SK-N-SH (cell line): ENCODE results near the gene PDE6A. TPM values are rescaled to one million over a fixed set of nuclear protein-coding genes. Genes with fewer than 3 reads are reported as not detected.

ENCODE experiments used
- CTCF ChIA-PET: fragments of 300-600, 350-600 bp; formaldehyde crosslinking; extraction: SDS; loops from one replicate; lab custom pipeline; 2021; lab: Yijun Ruan, JAX
- POLR2A ChIA-PET: fragments of 350-600 bp; sonication (Branson Sonifier 250); formaldehyde crosslinking; extraction: SDS; loops from one replicate; lab custom pipeline; 2020; ENCODE audit warnings: antibody characterized with exemption, inconsistent platforms; lab: Yijun Ruan, JAX
- DNase-seq: peaks from one replicate; pipeline ENCODE4 v3.0.0; 2012
- H2AFZ ChIP-seq: fragments of 200-600 bp; sonication (generic); 2 replicates; pipeline ENCODE4 v1.8.1; 2016; ENCODE audit warnings: antibody characterized with exemption, mild to moderate bottlenecking, low read depth
- H3F3A ChIP-seq: fragments of 200-600 bp; sonication (generic); replicated peaks from 2 replicates; pipeline ENCODE3; 2016; ENCODE audit warnings: antibody characterized with exemption, mild to moderate bottlenecking; ENCODE audit not compliant: insufficient read depth
- H3K27ac ChIP-seq, 2 experiments: fragments of 200-500 bp in 1 of 2; fragments of 200-600 bp in 1 of 2; sonication (Bioruptor generic) in 1 of 2; sonication (generic), shearing (Covaris generic) in 1 of 2; 2 replicates each; pipeline versions ENCODE4 v1.5.1 to v1.6.1; 2014 to 2016; ENCODE audit warnings: low read depth in 2 of 2, inconsistent platforms in 1 of 2, low read length in 1 of 2, mild to moderate bottlenecking in 1 of 2, mixed read lengths in 1 of 2
- H3K27me3 ChIP-seq: fragments of 200-600 bp; sonication (generic), shearing (Covaris generic); 2 replicates; pipeline ENCODE4 v1.6.1; 2016; ENCODE audit warnings: mixed run types; ENCODE audit not compliant: insufficient read depth
- H3K36me3 ChIP-seq, 2 experiments: fragments of 200-500 bp in 1 of 2; fragments of 200-600 bp in 1 of 2; sonication (Bioruptor generic) in 1 of 2; sonication (generic) in 1 of 2; replicated peaks in 1 of 2; 2 replicates each; pipeline versions ENCODE3 to v1.5.1; 2014 to 2016; ENCODE audit warnings: low read length in 1 of 2, mild to moderate bottlenecking in 1 of 2; ENCODE audit not compliant: insufficient read depth in 2 of 2, control insufficient read depth in 1 of 2
- H3K4me1 ChIP-seq, 2 experiments: fragments of 200-500 bp in 1 of 2; fragments of 200-600 bp in 1 of 2; sonication (Bioruptor generic) in 1 of 2; sonication (generic), shearing (Covaris generic) in 1 of 2; 2 replicates each; pipeline versions ENCODE4 v1.5.1 to v1.6.1; 2014 to 2016; ENCODE audit warnings: low read depth in 1 of 2, low read length in 1 of 2, mixed run types in 1 of 2; ENCODE audit not compliant: insufficient read depth in 2 of 2, control insufficient read depth in 1 of 2
- H3K4me2 ChIP-seq: fragments of 200-600 bp; sonication (generic), shearing (Covaris generic); 2 replicates; pipeline ENCODE4 v1.6.1; 2017; ENCODE audit warnings: mixed run types
- H3K4me3 ChIP-seq, 2 experiments: fragments of 200-500 bp in 1 of 2; fragments of 200-600 bp in 1 of 2; sonication (Bioruptor generic) in 1 of 2; sonication (generic), shearing (Covaris generic) in 1 of 2; 2 replicates each; pipeline versions ENCODE4 v1.5.1 to v1.8.1; 2014 to 2016; ENCODE audit warnings: low read depth in 2 of 2, inconsistent platforms in 1 of 2, low read length in 1 of 2, mild to moderate bottlenecking in 1 of 2, mixed read lengths in 1 of 2, moderate library complexity in 1 of 2
- H3K79me2 ChIP-seq: fragments of 200-600 bp; sonication (generic); 2 replicates; pipeline ENCODE4 v1.8.1; 2017; ENCODE audit warnings: mild to moderate bottlenecking; ENCODE audit not compliant: insufficient read depth
- H3K9ac ChIP-seq: fragments of 200-600 bp; sonication (generic); 2 replicates; pipeline ENCODE4 v1.6.1; 2017; ENCODE audit warnings: mixed run types
- H3K9me2 ChIP-seq: fragments of 200-600 bp; sonication (generic); 2 replicates; pipeline ENCODE4 v1.6.1; 2017; ENCODE audit warnings: mixed run types
- H3K9me3 ChIP-seq: fragments of 200-600 bp; sonication (generic); 2 replicates; pipeline ENCODE4 v1.6.1; 2017; ENCODE audit warnings: mixed run types, mild to moderate bottlenecking, moderate library complexity
- H4K20me1 ChIP-seq: fragments of 200-600 bp; sonication (generic); 2 replicates; pipeline ENCODE4 v1.6.1; 2017; ENCODE audit warnings: mild to moderate bottlenecking, mixed run types; ENCODE audit not compliant: insufficient read depth
- FOSL2 ChIP-seq: IDR thresholded peaks from 2 replicates; pipeline ENCODE4 v1.4.0; 2012; ENCODE audit warnings: low read depth, mild to moderate bottlenecking, moderate library complexity, borderline replicate concordance
- FOXJ3 ChIP-seq: sonication (generic); formaldehyde crosslinking; IDR thresholded peaks from 2 replicates; pipeline ENCODE4 v1.5.1; 2020; ENCODE audit warnings: mild to moderate bottlenecking, missing genetic modification reagents
- FOXM1 ChIP-seq: IDR thresholded peaks from 2 replicates; pipeline ENCODE4 v1.4.0; 2012; ENCODE audit warnings: low read depth, mild to moderate bottlenecking
- GATA2 ChIP-seq: sonication (generic); formaldehyde crosslinking; IDR thresholded peaks from 2 replicates; pipeline ENCODE4 v1.5.0; 2020; ENCODE audit warnings: mild to moderate bottlenecking, missing genetic modification reagents
- JUND ChIP-seq: IDR thresholded peaks from 2 replicates; pipeline ENCODE4 v1.4.0; 2012
- NFIC ChIP-seq: IDR thresholded peaks from 2 replicates; pipeline ENCODE4 v1.4.0; 2012; ENCODE audit warnings: borderline replicate concordance
- NRF1 ChIP-seq: IDR thresholded peaks from 2 replicates; pipeline ENCODE4 v1.6.1; 2012; ENCODE audit warnings: low read depth, mild to moderate bottlenecking, low read length
- RAD21 ChIP-seq: IDR thresholded peaks from 2 replicates; pipeline ENCODE4 v1.6.1; 2012; ENCODE audit warnings: mild to moderate bottlenecking, low read length
- RCOR1 ChIP-seq: fragments of 150-350 bp; IDR thresholded peaks from 2 replicates; pipeline ENCODE4 v1.6.1; 2017; ENCODE audit warnings: antibody characterized with exemption, low read length
- RFX5 ChIP-seq: IDR thresholded peaks from 2 replicates; pipeline ENCODE4 v1.6.1; 2012; ENCODE audit warnings: mild to moderate bottlenecking, improper control_type of control experiment, low read length
- RXRA ChIP-seq: IDR thresholded peaks from 2 replicates; pipeline ENCODE4 v1.4.0; 2012; ENCODE audit warnings: low read depth, mild to moderate bottlenecking, borderline replicate concordance
- SIN3A ChIP-seq: IDR thresholded peaks from 2 replicates; pipeline ENCODE4 v1.6.1; 2012; ENCODE audit warnings: low read depth, mild to moderate bottlenecking, low read length, moderate library complexity, borderline replicate concordance
- TAF1 ChIP-seq: IDR thresholded peaks from 2 replicates; pipeline ENCODE4 v1.6.1; 2012; ENCODE audit warnings: low read depth, mild to moderate bottlenecking, low read length, moderate library complexity, borderline replicate concordance
- WGBS: methylation state at CpG from one replicate; pipeline ENCODE4 v1.1.6; 2017; ENCODE audit warnings: low lambda C conversion rate; 5-methylcytosine and 5-hydroxymethylcytosine counted together
- polyA plus RNA-seq, 3 experiments: library from polyadenylated mRNA; depleted of rRNA; stranded (reverse); fragments of >200 nt; gene quantifications; 2 replicates each; pipeline ENCODE4 v1.2.3, GENCODE V29; 2012
- TF ChIP-seq, protein P1 (sequence below): IDR thresholded peaks from 2 replicates; pipeline ENCODE4 v1.4.0; 2012; ENCODE audit warnings: low read depth, borderline replicate concordance
- TF ChIP-seq, protein P2 (sequence below): IDR thresholded peaks from 2 replicates; pipeline ENCODE4; 2012
- TF ChIP-seq, protein P3 (sequence below): IDR thresholded peaks from 2 replicates; pipeline ENCODE4 v1.6.1; 2012; ENCODE audit warnings: mild to moderate bottlenecking, low read depth, low read length, moderate library complexity
- TF ChIP-seq, protein P4 (sequence below): fragments of 150-350 bp; IDR thresholded peaks from 2 replicates; pipeline ENCODE4 v1.6.1; 2016; ENCODE audit warnings: mild to moderate bottlenecking, low read depth, low read length

PDE6A gene
- polyA plus RNA-seq, 1 of the 3 experiments (the other 2 are of a cell fraction): 0.05 TPM

DNA sequence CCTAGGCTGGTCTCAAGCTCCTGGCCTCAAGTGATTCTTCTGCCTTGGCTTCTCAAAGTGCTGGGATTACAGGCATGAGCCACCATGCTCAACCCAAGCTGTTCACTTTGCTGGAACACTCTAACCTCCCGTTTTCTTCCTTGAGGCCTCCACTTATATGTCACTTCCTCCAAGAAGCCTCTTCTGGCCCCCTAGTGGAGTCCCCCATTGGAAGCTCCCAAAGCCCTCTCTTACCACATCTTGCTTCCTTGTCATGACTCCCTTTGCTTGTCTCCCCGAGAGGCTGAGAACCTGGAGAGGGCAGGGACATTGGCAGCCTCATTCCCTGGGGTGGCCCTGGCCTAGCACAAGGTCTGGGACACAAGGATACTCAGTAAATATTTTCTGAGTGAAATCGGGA lies 80.8 kb downstream of the PDE6A start:
- Histone ChIP-seq H3K9me2 (no peaks in the 10 kb centered on the region), H3K27me3 (no peaks in the 10 kb centered on the region), H3K4me3 (no peak overlapping the region), H3K36me3 (no peaks in the 10 kb centered on the region), H3K27ac (no peak overlapping the region), H3K4me2 (no peak overlapping the region), H4K20me1 (no peaks in the 10 kb centered on the region), H3K4me1 (no peaks in the 10 kb centered on the region), H2AFZ (no peak overlapping the region)
- POLR2A ChIA-PET: no interaction called here
- TF ChIP-seq FOSL2: no peak
- TF ChIP-seq, protein P1, sequence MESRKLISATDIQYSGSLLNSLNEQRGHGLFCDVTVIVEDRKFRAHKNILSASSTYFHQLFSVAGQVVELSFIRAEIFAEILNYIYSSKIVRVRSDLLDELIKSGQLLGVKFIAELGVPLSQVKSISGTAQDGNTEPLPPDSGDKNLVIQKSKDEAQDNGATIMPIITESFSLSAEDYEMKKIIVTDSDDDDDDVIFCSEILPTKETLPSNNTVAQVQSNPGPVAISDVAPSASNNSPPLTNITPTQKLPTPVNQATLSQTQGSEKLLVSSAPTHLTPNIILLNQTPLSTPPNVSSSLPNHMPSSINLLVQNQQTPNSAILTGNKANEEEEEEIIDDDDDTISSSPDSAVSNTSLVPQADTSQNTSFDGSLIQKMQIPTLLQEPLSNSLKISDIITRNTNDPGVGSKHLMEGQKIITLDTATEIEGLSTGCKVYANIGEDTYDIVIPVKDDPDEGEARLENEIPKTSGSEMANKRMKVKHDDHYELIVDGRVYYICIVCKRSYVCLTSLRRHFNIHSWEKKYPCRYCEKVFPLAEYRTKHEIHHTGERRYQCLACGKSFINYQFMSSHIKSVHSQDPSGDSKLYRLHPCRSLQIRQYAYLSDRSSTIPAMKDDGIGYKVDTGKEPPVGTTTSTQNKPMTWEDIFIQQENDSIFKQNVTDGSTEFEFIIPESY: no peak
- TF ChIP-seq TAF1: no peak
- TF ChIP-seq FOXM1: no peak
- no peak for TF ChIP-seq RXRA
- TF ChIP-seq, protein P2, sequence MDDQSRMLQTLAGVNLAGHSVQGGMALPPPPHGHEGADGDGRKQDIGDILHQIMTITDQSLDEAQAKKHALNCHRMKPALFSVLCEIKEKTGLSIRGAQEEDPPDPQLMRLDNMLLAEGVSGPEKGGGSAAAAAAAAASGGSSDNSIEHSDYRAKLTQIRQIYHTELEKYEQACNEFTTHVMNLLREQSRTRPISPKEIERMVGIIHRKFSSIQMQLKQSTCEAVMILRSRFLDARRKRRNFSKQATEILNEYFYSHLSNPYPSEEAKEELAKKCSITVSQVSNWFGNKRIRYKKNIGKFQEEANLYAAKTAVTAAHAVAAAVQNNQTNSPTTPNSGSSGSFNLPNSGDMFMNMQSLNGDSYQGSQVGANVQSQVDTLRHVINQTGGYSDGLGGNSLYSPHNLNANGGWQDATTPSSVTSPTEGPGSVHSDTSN: no peak
- no peak for TF ChIP-seq NFIC
- TF ChIP-seq, all 33 proteins: peak for 0
- Histone ChIP-seq H3K79me2 (no peaks in the 10 kb centered on the region), H3K9ac (no peak overlapping the region), H3F3A (no peaks in the 10 kb centered on the region), H3K9me3 (no peaks in the 10 kb centered on the region)
- DNase-seq: no peak
- 65% methylated on average over 3 of the region's 3 CpGs for WGBS
- CTCF ChIA-PET: interaction anchor here (0.9 to 5.2 kb wide), 2 partner anchors 11 to 26 kb away, joined by 3 to 26 read pairs; no protein-coding TSS in a partner anchor

DNA sequence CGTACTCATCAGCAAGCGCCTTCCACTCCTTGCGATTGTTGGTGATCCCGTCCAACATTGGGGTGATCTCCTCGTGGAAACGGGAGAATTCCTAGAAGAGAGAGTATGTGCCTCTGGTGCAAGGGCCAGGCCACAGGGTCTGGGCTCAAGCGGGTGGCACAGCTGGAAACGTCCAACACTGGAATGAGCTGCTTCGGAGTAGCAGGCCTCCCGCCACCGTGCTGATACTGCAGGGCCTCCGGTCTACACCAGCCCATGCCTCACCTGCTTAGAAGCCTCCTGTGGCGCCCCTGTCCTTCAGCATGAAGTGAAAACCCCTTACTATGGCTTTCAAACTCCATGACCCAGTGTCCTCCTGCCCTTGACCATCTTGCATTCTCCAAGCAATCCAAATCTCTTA lies 81.4 kb downstream of the PDE6A start:
- Histone ChIP-seq H3K4me2 (no peak overlapping the region), H4K20me1 (no peaks in the 10 kb centered on the region), H3F3A (no peaks in the 10 kb centered on the region), H2AFZ (no peak overlapping the region), H3K27ac (no peak overlapping the region), H3K36me3 (no peaks in the 10 kb centered on the region), H3K79me2 (no peaks in the 10 kb centered on the region), H3K9me2 (no peaks in the 10 kb centered on the region), H3K4me3 (no peak overlapping the region), H3K9me3 (no peaks in the 10 kb centered on the region), H3K9ac (no peak overlapping the region), H3K27me3 (no peaks in the 10 kb centered on the region), H3K4me1 (no peaks in the 10 kb centered on the region)
- WGBS: 84% methylated on average over 7 of the region's 13 CpGs
- no peak for DNase-seq
- CTCF ChIA-PET: interaction anchor here (0.9 to 5.2 kb wide), 2 partner anchors 10 to 26 kb away, joined by 3 to 26 read pairs; no protein-coding TSS in a partner anchor
- POLR2A ChIA-PET: no interaction called here
- TF ChIP-seq FOXJ3 (CRISPR knock-in tag) (no peak), TAF1 (no peak), JUND (no peak), RFX5 (no peak), RAD21 (no peak), GATA2 (CRISPR knock-in tag) (no peak), NFIC (no peak), RCOR1 (no peak), FOSL2 (no peak), SIN3A (no peak), NRF1 (no peak)
- TF ChIP-seq, protein P3, sequence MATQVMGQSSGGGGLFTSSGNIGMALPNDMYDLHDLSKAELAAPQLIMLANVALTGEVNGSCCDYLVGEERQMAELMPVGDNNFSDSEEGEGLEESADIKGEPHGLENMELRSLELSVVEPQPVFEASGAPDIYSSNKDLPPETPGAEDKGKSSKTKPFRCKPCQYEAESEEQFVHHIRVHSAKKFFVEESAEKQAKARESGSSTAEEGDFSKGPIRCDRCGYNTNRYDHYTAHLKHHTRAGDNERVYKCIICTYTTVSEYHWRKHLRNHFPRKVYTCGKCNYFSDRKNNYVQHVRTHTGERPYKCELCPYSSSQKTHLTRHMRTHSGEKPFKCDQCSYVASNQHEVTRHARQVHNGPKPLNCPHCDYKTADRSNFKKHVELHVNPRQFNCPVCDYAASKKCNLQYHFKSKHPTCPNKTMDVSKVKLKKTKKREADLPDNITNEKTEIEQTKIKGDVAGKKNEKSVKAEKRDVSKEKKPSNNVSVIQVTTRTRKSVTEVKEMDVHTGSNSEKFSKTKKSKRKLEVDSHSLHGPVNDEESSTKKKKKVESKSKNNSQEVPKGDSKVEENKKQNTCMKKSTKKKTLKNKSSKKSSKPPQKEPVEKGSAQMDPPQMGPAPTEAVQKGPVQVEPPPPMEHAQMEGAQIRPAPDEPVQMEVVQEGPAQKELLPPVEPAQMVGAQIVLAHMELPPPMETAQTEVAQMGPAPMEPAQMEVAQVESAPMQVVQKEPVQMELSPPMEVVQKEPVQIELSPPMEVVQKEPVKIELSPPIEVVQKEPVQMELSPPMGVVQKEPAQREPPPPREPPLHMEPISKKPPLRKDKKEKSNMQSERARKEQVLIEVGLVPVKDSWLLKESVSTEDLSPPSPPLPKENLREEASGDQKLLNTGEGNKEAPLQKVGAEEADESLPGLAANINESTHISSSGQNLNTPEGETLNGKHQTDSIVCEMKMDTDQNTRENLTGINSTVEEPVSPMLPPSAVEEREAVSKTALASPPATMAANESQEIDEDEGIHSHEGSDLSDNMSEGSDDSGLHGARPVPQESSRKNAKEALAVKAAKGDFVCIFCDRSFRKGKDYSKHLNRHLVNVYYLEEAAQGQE: no peak
- TF ChIP-seq, protein P1: no peak
- TF ChIP-seq, protein P4, sequence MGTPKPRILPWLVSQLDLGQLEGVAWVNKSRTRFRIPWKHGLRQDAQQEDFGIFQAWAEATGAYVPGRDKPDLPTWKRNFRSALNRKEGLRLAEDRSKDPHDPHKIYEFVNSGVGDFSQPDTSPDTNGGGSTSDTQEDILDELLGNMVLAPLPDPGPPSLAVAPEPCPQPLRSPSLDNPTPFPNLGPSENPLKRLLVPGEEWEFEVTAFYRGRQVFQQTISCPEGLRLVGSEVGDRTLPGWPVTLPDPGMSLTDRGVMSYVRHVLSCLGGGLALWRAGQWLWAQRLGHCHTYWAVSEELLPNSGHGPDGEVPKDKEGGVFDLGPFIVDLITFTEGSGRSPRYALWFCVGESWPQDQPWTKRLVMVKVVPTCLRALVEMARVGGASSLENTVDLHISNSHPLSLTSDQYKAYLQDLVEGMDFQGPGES: no peak
